ENCODE data around the gene EHMT1.

EHMT1 gene

GRCh38 chr9:137670391-137671195 is 51.8 kb downstream of the EHMT1 start:
- Histone ChIP-seq H2AFZ (ENCODE audit: low read length) (no peak overlapping the region), H3K4me1 (ENCODE audit: low read length) (peaks cover 25% of the 10 kb centered on the region), H3K9me3 (replicated peaks; ENCODE audit: insufficient read depth, low read length) (no peaks in the 10 kb centered on the region), H3K79me2 (ENCODE audit: low read length) (peaks cover 90% of the 10 kb centered on the region), H3F3A (ENCODE audit: insufficient read depth, low read length) (peaks cover 20% of the 10 kb centered on the region), H3K36me3 (replicated peaks; ENCODE audit: insufficient read depth, low read length) (0 out of 2 replicates have a peak, but pooled peaks cover 4% of the 10 kb centered on the region), H3K9ac (ENCODE audit: low read length) (no peak overlapping the region), H3K27ac (ENCODE audit: low read length) (no peak overlapping the region), H3K4me3 (ENCODE audit: low read length) (no peak overlapping the region), H3K4me2 (ENCODE audit: low read depth, low read length) (no peak overlapping the region), H4K20me1 (ENCODE audit: insufficient read depth, low read length) (peaks cover 12% of the 10 kb centered on the region), H3K9me2 (replicated peaks; ENCODE audit: insufficient read depth, low read length) (no peaks in the 10 kb centered on the region), H3K27me3 (replicated peaks; ENCODE audit: insufficient read depth, low read length) (no peaks in the 10 kb centered on the region)
- no peak for DNase-seq
- TF ChIP-seq EZH2phosphoT487 (IDR thresholded peaks at IDR 0.05; ENCODE audit: low read length) (no peak), EZH2 (optimal IDR thresholded peaks at IDR 0.05; ENCODE audit: low read depth, low read length) (no peak)
- TF ChIP-seq, protein P1, sequence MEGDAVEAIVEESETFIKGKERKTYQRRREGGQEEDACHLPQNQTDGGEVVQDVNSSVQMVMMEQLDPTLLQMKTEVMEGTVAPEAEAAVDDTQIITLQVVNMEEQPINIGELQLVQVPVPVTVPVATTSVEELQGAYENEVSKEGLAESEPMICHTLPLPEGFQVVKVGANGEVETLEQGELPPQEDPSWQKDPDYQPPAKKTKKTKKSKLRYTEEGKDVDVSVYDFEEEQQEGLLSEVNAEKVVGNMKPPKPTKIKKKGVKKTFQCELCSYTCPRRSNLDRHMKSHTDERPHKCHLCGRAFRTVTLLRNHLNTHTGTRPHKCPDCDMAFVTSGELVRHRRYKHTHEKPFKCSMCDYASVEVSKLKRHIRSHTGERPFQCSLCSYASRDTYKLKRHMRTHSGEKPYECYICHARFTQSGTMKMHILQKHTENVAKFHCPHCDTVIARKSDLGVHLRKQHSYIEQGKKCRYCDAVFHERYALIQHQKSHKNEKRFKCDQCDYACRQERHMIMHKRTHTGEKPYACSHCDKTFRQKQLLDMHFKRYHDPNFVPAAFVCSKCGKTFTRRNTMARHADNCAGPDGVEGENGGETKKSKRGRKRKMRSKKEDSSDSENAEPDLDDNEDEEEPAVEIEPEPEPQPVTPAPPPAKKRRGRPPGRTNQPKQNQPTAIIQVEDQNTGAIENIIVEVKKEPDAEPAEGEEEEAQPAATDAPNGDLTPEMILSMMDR (IDR thresholded peaks at IDR 0.05; ENCODE audit: low read length) = no peak

- Histone ChIP-seq H3K4me1 (ENCODE audit: low read length) (peaks cover 20% of the 10 kb centered on the region), H3K79me2 (ENCODE audit: low read length) (peaks cover 86% of the 10 kb centered on the region), H3K4me3 (ENCODE audit: low read length) (no peak overlapping the region), H3K27ac (ENCODE audit: low read length) (no peak overlapping the region), H3K9ac (ENCODE audit: low read length) (no peak overlapping the region), H3F3A (ENCODE audit: insufficient read depth, low read length) (peaks cover 17% of the 10 kb centered on the region), H2AFZ (ENCODE audit: low read length) (no peak overlapping the region), H3K9me3 (replicated peaks; ENCODE audit: insufficient read depth, low read length) (no peaks in the 10 kb centered on the region), H3K9me2 (replicated peaks; ENCODE audit: insufficient read depth, low read length) (no peaks in the 10 kb centered on the region), H3K36me3 (replicated peaks; ENCODE audit: insufficient read depth, low read length) (0 out of 2 replicates have a peak, but pooled peaks cover 4% of the 10 kb centered on the region), H3K27me3 (replicated peaks; ENCODE audit: insufficient read depth, low read length) (no peaks in the 10 kb centered on the region), H3K4me2 (ENCODE audit: low read depth, low read length) (no peak overlapping the region), H4K20me1 (ENCODE audit: insufficient read depth, low read length) (peaks cover 12% of the 10 kb centered on the region)
- DNase-seq = no peak
- no peak for TF ChIP-seq EZH2 (optimal IDR thresholded peaks at IDR 0.05; ENCODE audit: low read depth, low read length)
Observed at GRCh38 chr9:137671196-137671538, 52.4 kb downstream of the EHMT1 start.

GRCh38 chr9:137671721-137672120 is 52.9 kb downstream of the EHMT1 start:
- Histone ChIP-seq H3K4me1 (ENCODE audit: low read length) (peaks cover 14% of the 10 kb centered on the region), H3K9me3 (replicated peaks; ENCODE audit: insufficient read depth, low read length) (no peaks in the 10 kb centered on the region), H3K9ac (ENCODE audit: low read length) (no peak overlapping the region), H3F3A (ENCODE audit: insufficient read depth, low read length) (peaks cover 13% of the 10 kb centered on the region), H3K27ac (ENCODE audit: low read length) (no peak overlapping the region), H3K9me2 (replicated peaks; ENCODE audit: insufficient read depth, low read length) (no peaks in the 10 kb centered on the region), H3K79me2 (ENCODE audit: low read length) (peaks cover 86% of the 10 kb centered on the region), H4K20me1 (ENCODE audit: insufficient read depth, low read length) (peaks cover 12% of the 10 kb centered on the region), H3K36me3 (replicated peaks; ENCODE audit: insufficient read depth, low read length) (0 out of 2 replicates have a peak, but pooled peaks cover 4% of the 10 kb centered on the region), H3K4me3 (ENCODE audit: low read length) (no peak overlapping the region), H3K4me2 (ENCODE audit: low read depth, low read length) (no peak overlapping the region), H3K27me3 (replicated peaks; ENCODE audit: insufficient read depth, low read length) (no peaks in the 10 kb centered on the region), H2AFZ (ENCODE audit: low read length) (no peak overlapping the region)
- DNase-seq = no peak
- TF ChIP-seq EZH2phosphoT487 (IDR thresholded peaks at IDR 0.05; ENCODE audit: low read length) (no peak), EZH2 (optimal IDR thresholded peaks at IDR 0.05; ENCODE audit: low read depth, low read length) (no peak)
- TF ChIP-seq, protein P1 (IDR thresholded peaks at IDR 0.05; ENCODE audit: low read length) = no peak

Measured in MM.1S (cell line).